Liver (tissue), 9 donors: ENCODE results near the gene CCNH. TPM values are rescaled to one million over a fixed set of nuclear protein-coding genes. Genes with fewer than 3 reads are reported as not detected.

Source experiments
- DNase-seq: peaks from one replicate; pipeline ENCODE4 v3.0.0-alpha.2; 2017; ENCODE audit warnings: low spot score
- H3K27ac ChIP-seq, 2 donors: one replicate each; pipeline ENCODE4 v1.7.0; 2013; ENCODE audit warnings: inconsistent platforms in 2 of 2, low read length in 2 of 2, control low read depth in 1 of 2, low read depth in 1 of 2, mild to moderate bottlenecking in 1 of 2
- H3K27me3 ChIP-seq, 4 donors: one replicate each; pipeline versions ENCODE4 v1.6.1 to v1.7.0; 2013; ENCODE audit warnings: low read length in 3 of 4, inconsistent platforms in 1 of 4, mild to moderate bottlenecking in 1 of 4, moderate library complexity in 1 of 4; ENCODE audit not compliant: control insufficient read depth in 4 of 4, insufficient read depth in 4 of 4
- H3K36me3 ChIP-seq, 4 donors: one replicate each; pipeline versions ENCODE4 v1.6.1 to v1.7.0; 2013; ENCODE audit warnings: low read length in 3 of 4, mild to moderate bottlenecking in 3 of 4, low read depth in 1 of 4, moderate library complexity in 1 of 4; ENCODE audit not compliant: control insufficient read depth in 4 of 4, insufficient read depth in 3 of 4
- H3K4me1 ChIP-seq, 4 donors: one replicate each; pipeline versions ENCODE4 v1.6.1 to v1.7.0; 2013; ENCODE audit warnings: low read length in 3 of 4, mild to moderate bottlenecking in 3 of 4, moderate library complexity in 1 of 4; ENCODE audit not compliant: control insufficient read depth in 4 of 4, insufficient read depth in 4 of 4
- H3K4me3 ChIP-seq, 3 donors: one replicate each; pipeline versions ENCODE4 v1.6.1 to v1.7.0; 2013; ENCODE audit warnings: low read length in 3 of 3, control low read depth in 1 of 3, low read depth in 1 of 3, mild to moderate bottlenecking in 1 of 3
- H3K9ac ChIP-seq, 2 donors: one replicate each; pipeline ENCODE4 v1.7.0; 2013; ENCODE audit warnings: low read length in 2 of 2, mild to moderate bottlenecking in 2 of 2, moderate library complexity in 2 of 2, control low read depth in 1 of 2, low read depth in 1 of 2
- H3K9me3 ChIP-seq, 4 donors: one replicate each; pipeline versions ENCODE4 v1.6.1 to v1.7.0; 2013; ENCODE audit warnings: low read length in 3 of 4; ENCODE audit not compliant: control insufficient read depth in 4 of 4
- ATF3 ChIP-seq: IDR thresholded peaks from 2 replicates; pipeline ENCODE4 v1.6.1; 2016; ENCODE audit warnings: antibody characterized with exemption
- CTCF ChIP-seq: fragments of 150-350 bp; IDR thresholded peaks from 2 replicates; pipeline ENCODE4 v1.5.1; 2017; ENCODE audit warnings: improper control_type of control experiment, low read depth, low read length; ENCODE audit not compliant: missing input control
- EGR1 ChIP-seq, 2 donors: IDR thresholded peaks; 2 replicates each; pipeline ENCODE4 v1.6.1; 2016 to 2018; ENCODE audit warnings: antibody characterized with exemption in 2 of 2, low read depth in 2 of 2
- FOXA1 ChIP-seq: IDR thresholded peaks from 2 replicates; pipeline ENCODE4 v1.6.1; 2016; ENCODE audit warnings: antibody characterized with exemption
- FOXA2 ChIP-seq: IDR thresholded peaks from 2 replicates; pipeline ENCODE4 v1.6.1; 2016; ENCODE audit warnings: antibody characterized with exemption
- GABPA ChIP-seq, 2 donors: IDR thresholded peaks in 1 of 2; conservative IDR thresholded peaks in 1 of 2; 2 replicates each; pipeline ENCODE4 v1.6.1; 2016; ENCODE audit warnings: antibody characterized with exemption in 2 of 2, mild to moderate bottlenecking in 1 of 2, moderate library complexity in 1 of 2
- HNF4A ChIP-seq, 2 donors: conservative IDR thresholded peaks; 2 replicates each; pipeline ENCODE4 v1.6.1; 2016; ENCODE audit warnings: antibody characterized with exemption in 2 of 2, mild to moderate bottlenecking in 2 of 2
- HNF4G ChIP-seq: IDR thresholded peaks from 2 replicates; pipeline ENCODE4 v1.6.1; 2016; ENCODE audit warnings: antibody characterized with exemption
- JUND ChIP-seq, 2 donors: IDR thresholded peaks; 2 replicates each; pipeline ENCODE4 v1.6.1; 2016; ENCODE audit warnings: antibody characterized with exemption in 2 of 2
- MAX ChIP-seq: IDR thresholded peaks from 2 replicates; pipeline ENCODE4 v1.6.1; 2016; ENCODE audit warnings: antibody characterized with exemption
- NR2F2 ChIP-seq: IDR thresholded peaks from 2 replicates; pipeline ENCODE4 v1.6.1; 2016; ENCODE audit warnings: antibody characterized with exemption
- RAD21 ChIP-seq, 2 donors: IDR thresholded peaks; 2 replicates each; pipeline ENCODE4 v1.6.1; 2016; ENCODE audit warnings: antibody characterized with exemption in 2 of 2, mild to moderate bottlenecking in 2 of 2
- RXRA ChIP-seq, 2 donors: IDR thresholded peaks; 2 replicates each; pipeline ENCODE4 v1.6.1; 2017 to 2018; ENCODE audit warnings: antibody characterized with exemption in 2 of 2, mild to moderate bottlenecking in 1 of 2
- SP1 ChIP-seq: IDR thresholded peaks from 2 replicates; pipeline ENCODE4 v1.6.1; 2018; ENCODE audit warnings: antibody characterized with exemption, mild to moderate bottlenecking
- TAF1 ChIP-seq: conservative IDR thresholded peaks from 2 replicates; pipeline ENCODE4 v1.6.1; 2016; ENCODE audit warnings: antibody characterized with exemption, mild to moderate bottlenecking
- YY1 ChIP-seq: IDR thresholded peaks from 2 replicates; pipeline ENCODE4 v1.6.1; 2016; ENCODE audit warnings: antibody characterized with exemption, mild to moderate bottlenecking
- ZBTB33 ChIP-seq: IDR thresholded peaks from 2 replicates; pipeline ENCODE4 v1.6.1; 2016; ENCODE audit warnings: antibody characterized with exemption
- WGBS: extraction: QIAGEN DNeasy Blood & Tissue Kit; methylation state at CpG from one replicate; pipeline ENCODE4 v1.1.7; 2013; 5-methylcytosine and 5-hydroxymethylcytosine counted together
- polyA plus RNA-seq, 2 donors: library from polyadenylated mRNA; stranded (reverse) in 1 of 2; unstranded in 1 of 2; fragments of 200-250 nt in 1 of 2; fragments of >200 nt in 1 of 2; fragmentation: Nextera tagmentation in 1 of 2; extraction: Ambion mirVana in 1 of 2; gene quantifications; one replicate each; pipeline versions ENCODE4 v1.2.1 to v1.2.3, GENCODE V29; 2013 to 2015
- total RNA-seq, 2 donors: library from RNA; depleted of rRNA; stranded (reverse); fragments of >200 nt; gene quantifications; one replicate each; pipeline ENCODE4 v1.2.3, GENCODE V29; 2014
- TF ChIP-seq, protein P1 (sequence below): IDR thresholded peaks from 2 replicates; pipeline ENCODE4 v1.6.1; 2016; ENCODE audit warnings: antibody characterized with exemption, mild to moderate bottlenecking
- donor health status: healthy.
- donor health status: healthy.
- donor health status: healthy.
- donor health status: healthy.
- donor health status: healthy.

CCNH gene
- total and polyA plus RNA-seq, 4 donors: 21.9 to 56.6 (median 33.3) TPM

DNA sequence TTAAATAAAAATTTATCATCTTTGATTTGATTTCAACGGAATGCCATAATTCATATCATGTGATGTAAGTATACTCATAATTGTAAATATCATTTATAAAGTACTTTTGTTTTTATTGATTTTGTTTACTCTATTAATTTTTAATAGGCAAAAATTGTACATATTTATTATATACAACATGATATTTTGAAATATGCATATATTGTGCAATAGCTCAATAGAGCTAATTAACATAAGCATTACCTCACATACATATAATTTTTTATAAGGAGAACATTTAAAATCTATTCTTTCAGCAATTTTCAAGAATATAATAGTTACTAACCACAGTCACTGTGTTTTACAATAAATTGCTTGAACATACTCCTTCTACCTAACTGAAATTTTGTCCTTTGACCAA lies 25.0 kb upstream of the CCNH start:
- H3K27ac ChIP-seq: no peak overlapping the region
- no peaks in the 10 kb centered on the region for H3K27me3 ChIP-seq
- H3K9ac ChIP-seq: no peak overlapping the region
- H3K4me3 ChIP-seq: no peak overlapping the region
- 77% methylated on average over 1 of the region's 1 CpG for WGBS
- no peak for DNase-seq
- no peaks in the 10 kb centered on the region for H3K36me3 ChIP-seq
- peaks cover 0 to 2% (median 0%) of the 10 kb centered on the region in 4 donors for H3K9me3 ChIP-seq
- no peaks in the 10 kb centered on the region for H3K4me1 ChIP-seq
- no peak for TF ChIP-seq FOXA1
- TF ChIP-seq ATF3: no peak
- no peak for TF ChIP-seq CTCF
- no peak for TF ChIP-seq YY1

GRCh38 chr5:87435144-87435694 lies 22.5 kb upstream of the CCNH start:
- no peak overlapping the region for H3K4me3 ChIP-seq
- peaks cover 0 to 2% (median 0%) of the 10 kb centered on the region in 4 donors for H3K9me3 ChIP-seq
- H3K9ac ChIP-seq: no peak overlapping the region
- H3K27ac ChIP-seq: no peak overlapping the region
- 56% methylated on average over 2 of the region's 2 CpGs for WGBS
- TF ChIP-seq JUND (IDR thresholded peaks at IDR 0.05) (no peak), SP1 (no peak), YY1 (no peak), RAD21 (IDR thresholded peaks at IDR 0.05) (no peak), CTCF (no peak), FOXA1 (no peak), ZBTB33 (no peak), RXRA (IDR thresholded peaks at IDR 0.05) (no peak), GABPA (IDR thresholded peaks at IDR 0.05 in 1 of 2, conservative IDR thresholded peaks at IDR 0.05 in 1 of 2) (no peak), HNF4A (conservative IDR thresholded peaks at IDR 0.05) (no peak), NR2F2 (no peak), EGR1 (IDR thresholded peaks at IDR 0.05; ENCODE audit: low read depth in 2 of 2) (no peak), TAF1 (no peak), HNF4G (no peak), ATF3 (no peak), MAX (no peak), FOXA2 (no peak)
- TF ChIP-seq, protein P1, sequence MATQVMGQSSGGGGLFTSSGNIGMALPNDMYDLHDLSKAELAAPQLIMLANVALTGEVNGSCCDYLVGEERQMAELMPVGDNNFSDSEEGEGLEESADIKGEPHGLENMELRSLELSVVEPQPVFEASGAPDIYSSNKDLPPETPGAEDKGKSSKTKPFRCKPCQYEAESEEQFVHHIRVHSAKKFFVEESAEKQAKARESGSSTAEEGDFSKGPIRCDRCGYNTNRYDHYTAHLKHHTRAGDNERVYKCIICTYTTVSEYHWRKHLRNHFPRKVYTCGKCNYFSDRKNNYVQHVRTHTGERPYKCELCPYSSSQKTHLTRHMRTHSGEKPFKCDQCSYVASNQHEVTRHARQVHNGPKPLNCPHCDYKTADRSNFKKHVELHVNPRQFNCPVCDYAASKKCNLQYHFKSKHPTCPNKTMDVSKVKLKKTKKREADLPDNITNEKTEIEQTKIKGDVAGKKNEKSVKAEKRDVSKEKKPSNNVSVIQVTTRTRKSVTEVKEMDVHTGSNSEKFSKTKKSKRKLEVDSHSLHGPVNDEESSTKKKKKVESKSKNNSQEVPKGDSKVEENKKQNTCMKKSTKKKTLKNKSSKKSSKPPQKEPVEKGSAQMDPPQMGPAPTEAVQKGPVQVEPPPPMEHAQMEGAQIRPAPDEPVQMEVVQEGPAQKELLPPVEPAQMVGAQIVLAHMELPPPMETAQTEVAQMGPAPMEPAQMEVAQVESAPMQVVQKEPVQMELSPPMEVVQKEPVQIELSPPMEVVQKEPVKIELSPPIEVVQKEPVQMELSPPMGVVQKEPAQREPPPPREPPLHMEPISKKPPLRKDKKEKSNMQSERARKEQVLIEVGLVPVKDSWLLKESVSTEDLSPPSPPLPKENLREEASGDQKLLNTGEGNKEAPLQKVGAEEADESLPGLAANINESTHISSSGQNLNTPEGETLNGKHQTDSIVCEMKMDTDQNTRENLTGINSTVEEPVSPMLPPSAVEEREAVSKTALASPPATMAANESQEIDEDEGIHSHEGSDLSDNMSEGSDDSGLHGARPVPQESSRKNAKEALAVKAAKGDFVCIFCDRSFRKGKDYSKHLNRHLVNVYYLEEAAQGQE: no peak
- no peaks in the 10 kb centered on the region for H3K4me1 ChIP-seq
- H3K27me3 ChIP-seq: no peaks in the 10 kb centered on the region
- DNase-seq: no peak
- no peaks in the 10 kb centered on the region for H3K36me3 ChIP-seq
